Measurements from ENCODE around the gene GAS2L2.

GAS2L2 gene

DNA sequence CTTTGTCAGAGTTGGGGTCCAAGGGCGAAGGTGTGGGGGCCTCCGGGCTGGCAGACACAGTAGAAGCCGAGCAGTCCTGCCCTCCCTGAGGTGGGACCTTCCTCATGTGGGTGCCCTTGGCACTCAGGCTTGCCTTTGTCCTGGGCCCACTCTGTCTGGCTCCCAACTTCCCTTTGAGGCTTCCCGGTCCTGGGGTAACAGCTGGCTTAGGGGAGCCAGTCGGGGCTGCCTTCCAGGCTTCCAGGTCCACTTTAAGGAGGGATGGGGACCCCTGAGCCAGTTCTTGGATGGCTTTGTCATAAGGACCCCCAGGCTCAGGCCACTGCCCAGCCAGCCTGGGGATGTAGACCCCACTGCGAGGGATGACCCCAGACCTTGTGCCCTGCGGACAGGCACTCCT, 7.8 kb downstream of the GAS2L2 start:
- no peak for DNase-seq

DNA sequence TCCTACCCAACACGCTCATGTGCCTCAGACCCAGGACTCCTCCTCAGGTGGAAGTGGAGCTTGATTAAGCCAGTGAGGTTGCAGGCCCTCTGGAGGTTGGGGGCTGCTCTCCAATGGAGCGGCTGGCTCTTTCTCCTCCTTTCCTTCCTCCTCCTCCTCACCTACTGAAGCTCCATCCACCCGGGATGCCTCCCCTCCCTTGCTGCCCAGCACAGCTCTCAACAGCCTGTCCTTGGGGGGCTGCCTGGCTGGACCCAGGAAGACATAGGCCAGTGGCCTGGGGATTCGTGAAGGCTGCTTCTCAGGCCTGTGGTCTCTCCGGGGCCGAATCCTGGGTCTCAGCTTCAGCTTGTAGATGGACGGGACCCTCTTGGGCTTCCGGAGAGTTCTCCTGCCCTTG, 8.2 kb downstream of the GAS2L2 start:
- no peak for DNase-seq

DNA sequence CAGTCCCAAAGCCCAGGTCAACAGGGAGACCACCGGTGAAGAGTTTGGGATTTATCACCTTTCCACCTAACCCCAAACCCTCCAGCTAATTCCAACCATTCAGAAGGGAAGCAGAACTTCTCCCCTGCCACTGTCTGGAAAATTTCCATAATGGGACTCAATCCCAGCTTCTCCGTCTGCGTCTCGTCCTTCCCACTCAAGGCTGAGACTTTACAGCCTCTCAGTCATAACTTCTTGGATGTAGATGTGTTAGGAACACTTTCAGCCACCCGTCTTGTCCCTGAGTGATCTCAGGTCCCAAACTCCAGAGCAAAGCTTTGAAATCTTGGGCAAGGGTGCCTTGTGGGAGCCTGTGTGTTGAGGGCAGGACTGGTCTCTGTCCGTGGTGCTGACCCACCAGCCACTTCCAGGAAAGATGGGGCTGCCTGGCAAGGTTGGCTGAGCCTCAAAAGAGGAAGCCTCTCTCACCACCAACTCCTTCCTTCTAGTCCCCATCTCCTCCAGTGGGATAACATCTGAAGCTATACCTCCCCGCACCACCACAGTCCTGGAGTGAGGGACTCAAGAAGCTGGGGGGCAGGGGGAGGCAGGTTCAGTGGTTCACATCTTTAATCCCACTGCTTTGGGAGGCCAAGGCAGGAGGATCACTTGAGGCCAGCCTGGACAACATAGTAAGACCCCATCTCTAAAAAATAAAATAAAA, 9.3 kb downstream of the GAS2L2 start:
- DNase-seq, result no peak

DNA sequence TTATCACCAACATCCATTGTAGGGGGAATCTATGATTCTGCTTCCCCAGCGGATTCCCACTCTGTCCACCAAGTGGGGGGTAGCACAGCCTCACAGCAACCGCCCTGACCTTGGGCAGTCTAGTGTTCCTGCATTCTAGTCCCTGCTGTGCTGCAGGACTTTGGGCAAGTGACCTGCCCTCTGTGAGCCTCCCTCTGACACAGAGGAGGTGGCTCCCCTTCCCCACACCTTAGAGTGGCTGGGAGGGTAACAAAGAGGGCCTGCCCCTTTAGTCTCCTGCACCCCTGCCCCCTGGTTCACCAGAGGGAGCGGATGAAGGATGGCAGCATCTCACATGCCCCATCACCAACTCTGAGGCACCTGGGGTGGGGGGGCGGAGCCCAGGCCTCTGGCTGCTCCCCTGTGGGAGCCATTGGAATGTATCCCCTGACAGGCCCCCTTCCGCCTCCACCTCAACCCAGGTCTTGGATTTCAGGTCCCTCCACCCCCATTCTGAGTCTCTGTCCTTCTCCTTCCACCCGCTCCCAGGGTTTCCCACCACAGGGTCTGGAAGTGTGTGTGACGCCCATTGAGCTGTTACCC, 10.1 kb downstream of the GAS2L2 start:
- no peak for DNase-seq

DNA sequence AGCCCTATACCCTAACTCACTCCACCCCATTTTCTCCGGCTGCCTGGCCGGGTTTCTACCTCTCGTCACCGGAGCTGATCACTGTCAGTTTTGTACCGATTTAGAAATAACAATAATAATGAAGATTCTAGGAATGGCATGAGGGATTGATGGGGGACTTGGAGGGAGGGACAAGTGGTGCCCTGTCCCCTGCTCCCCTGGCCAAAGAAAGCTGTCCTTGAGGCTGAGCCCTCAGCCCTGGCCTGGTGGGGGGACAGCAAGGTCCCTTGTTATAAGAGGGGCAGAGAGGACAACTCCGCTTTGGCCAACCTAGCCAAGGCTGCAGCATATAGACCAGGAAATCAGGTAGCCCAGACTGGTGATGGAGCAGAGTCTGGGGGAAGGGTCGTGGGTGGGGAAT, 10.5 kb downstream of the GAS2L2 start:
- no peak for DNase-seq

DNA sequence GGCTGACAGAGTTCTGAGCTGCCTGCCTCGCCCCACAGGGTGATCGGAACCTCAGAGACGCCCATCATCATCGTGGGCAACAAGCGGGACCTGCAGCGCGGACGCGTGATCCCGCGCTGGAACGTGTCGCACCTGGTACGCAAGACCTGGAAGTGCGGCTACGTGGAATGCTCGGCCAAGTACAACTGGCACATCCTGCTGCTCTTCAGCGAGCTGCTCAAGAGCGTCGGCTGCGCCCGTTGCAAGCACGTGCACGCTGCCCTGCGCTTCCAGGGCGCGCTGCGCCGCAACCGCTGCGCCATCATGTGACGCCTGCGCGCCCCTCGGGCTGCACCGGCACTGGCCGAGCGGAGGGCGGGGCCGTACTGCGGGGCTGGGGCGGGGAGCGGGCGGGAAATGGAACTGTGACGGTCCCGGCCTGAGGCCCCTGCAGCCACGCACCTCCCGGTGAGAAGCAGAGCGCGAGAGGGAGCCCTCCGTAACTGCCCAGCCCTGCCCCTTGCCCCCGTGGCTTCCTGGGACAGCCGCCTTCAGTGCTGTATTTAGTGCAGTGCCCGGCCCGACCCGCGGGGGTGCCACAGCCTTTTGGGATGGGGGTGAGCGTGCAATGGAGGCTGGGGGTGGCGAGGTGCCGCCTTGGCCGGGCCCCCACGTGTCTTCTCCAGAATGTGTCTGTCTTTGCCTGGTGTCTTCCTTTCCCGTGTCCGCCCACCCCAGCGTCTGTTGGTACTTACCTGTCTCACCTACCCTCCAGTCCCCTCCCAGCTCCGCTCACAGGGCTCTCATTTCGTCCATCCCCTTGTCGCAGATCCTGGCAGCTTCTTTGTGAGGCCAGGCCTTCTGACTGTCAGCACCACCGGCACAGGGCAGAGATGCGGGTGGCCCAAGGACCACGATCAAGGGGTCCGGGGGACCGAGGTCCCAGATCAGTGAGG, 11.8 kb downstream of the GAS2L2 start:
- DNase-seq, result peak; percentile 66 to 81 (median 75)

DNA sequence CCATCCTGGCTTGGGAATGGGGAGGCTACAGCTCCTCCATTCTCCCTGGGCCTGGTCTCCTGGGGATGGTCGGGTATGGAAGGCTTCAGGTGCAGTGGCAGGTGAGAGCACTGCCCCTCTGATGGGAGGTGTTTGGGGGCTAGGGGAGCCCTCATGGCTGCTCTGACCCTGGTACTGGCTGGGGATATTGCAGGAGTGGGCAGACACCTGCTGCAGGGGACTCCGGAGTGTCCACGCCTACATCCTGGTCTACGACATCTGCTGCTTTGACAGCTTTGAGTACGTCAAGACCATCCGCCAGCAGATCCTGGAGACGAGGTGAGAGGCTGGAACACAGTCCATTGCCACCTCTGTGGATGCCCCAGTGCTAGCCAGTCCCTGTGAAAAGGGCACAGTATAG, 12.8 kb downstream of the GAS2L2 start:
- DNase-seq, result no peak

DNA sequence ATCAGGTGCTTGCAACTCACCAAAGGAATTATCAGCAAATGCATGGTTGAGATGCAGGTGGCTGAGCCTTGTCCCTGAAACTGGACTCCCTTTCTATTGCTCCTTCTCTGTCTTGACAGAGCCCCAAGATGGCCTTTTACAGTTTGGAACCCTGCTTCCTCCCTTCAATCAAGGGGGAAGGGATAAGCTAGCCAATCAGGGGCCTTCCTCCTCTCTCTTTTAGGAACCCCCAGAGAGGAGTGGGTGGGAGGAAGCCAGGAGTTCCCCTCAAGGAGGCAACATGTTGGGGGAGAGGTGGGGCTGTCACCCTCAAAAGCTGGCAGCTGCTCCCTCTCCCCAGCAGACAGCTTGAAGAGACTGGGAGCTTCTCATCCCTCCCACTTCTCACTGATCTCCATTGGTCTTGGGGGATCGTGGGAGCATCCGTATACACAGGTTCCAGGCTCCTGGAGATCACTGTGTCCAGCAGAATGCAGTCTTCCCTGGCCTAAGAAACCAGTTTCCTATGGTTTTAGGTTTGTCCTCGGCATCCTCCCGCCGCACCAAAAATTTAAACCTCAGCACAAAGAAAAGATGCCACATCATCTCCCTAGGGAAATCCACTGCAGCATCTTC, 14.4 kb downstream of the GAS2L2 start:
- DNase-seq, result no peak

DNA sequence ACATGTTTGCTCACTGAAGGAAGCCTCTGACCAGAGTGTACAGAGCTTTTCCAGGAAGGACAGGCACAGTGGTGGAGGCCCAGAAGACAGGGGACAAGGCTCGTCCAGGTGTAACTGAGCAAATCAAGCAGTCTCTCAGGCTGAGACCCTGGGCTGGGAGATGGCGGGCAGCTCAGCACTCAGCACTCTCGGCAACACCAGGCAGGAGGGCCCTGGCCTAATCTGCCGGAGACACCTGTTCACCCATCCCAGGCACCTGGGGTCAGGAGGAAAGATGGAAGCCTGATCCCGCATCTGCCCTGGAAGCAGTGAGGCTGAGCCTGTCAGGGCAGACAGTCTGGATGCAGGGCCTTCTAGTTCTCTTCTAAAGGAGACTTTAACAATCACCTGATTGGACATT, 16.8 kb downstream of the GAS2L2 start:
- no peak for DNase-seq

DNA sequence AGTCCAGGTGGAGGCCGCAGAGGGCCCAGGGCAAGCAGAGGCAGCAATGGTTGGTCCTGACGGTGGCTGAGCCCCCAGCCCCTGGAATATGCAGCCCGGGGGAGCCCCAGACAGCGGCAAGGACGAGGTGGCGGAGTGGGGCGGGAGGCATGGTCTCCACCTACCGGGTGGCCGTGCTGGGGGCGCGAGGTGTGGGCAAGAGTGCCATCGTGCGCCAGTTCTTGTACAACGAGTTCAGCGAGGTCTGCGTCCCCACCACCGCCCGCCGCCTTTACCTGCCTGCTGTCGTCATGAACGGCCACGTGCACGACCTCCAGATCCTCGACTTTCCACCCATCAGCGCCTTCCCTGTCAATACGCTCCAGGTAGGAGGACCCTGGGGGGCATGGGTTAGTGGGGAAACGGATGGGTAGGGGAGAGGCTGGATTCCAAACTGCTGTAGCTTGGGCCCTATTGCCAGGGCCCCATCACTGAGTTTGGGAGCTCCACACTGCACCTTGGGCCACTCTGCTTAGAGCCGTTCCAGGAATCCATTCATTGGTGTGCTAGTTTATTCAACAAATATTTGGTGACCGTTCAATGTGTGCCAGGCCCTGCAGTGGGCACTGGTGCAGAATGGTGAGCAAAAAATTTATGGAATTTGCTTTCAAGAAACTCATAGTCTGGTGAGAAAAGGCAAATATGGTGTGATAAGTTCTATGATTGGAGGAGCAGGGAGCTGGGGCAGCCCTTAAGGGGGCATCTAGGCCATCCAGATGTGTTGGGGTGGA, 17.8 kb downstream of the GAS2L2 start:
- DNase-seq, result no peak

DNA sequence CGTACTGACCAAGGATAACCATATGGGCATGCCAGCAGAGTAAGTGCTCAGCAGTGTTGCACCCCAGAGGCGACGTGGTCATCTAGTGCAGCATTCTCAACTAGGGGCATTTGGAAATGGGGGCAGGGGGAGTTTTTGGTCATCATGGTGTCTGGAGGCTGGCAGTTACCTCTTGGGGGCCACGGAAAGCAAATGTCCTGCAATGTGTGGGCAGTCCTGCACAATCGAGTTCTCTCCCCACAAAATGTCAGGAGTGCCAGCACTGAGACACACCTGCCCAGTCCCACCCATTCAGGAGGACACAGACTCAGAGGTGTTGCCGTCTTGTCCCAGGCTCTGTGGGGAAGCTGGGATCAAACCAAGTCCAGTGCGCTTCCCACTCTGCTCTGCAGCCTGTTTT, 18.6 kb downstream of the GAS2L2 start:
- DNase-seq, result no peak

DNA sequence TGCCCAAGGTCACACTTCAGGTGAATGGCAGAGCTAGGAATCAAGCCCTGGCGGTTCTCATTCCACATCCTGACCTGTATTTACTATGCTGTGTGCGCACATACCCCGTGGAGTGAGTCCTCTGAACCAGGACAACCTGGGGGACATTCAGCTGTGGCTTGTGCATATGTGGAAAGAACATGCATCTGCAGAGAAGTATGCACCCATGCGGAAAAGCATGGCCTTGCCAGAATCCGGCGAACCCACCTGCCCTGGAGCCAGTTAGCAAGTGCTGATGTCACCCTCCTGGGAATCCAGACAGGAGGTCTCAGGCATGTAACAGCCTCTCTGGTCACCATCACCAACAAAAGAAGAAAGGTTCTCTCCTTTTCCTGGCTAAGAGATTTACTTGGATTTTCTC, 19.7 kb downstream of the GAS2L2 start:
- DNase-seq, result no peak

DNA sequence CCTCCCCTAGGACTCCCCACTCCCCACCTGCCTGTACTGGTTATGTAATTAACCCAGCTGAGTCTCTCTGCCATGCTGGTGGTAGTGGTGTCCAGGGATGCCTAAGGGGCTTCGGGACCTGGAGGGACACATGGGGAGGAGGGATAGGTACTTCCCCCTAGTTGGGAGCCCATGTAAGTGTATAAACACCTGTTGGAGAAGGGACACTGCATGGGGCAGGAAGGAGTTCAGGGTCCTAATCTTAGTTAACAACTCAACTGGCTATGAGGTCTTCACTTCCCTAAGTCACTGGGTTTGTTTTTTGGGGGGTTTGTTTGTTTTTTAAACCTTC, 20.3 kb downstream of the GAS2L2 start:
- no peak for DNase-seq

DNA sequence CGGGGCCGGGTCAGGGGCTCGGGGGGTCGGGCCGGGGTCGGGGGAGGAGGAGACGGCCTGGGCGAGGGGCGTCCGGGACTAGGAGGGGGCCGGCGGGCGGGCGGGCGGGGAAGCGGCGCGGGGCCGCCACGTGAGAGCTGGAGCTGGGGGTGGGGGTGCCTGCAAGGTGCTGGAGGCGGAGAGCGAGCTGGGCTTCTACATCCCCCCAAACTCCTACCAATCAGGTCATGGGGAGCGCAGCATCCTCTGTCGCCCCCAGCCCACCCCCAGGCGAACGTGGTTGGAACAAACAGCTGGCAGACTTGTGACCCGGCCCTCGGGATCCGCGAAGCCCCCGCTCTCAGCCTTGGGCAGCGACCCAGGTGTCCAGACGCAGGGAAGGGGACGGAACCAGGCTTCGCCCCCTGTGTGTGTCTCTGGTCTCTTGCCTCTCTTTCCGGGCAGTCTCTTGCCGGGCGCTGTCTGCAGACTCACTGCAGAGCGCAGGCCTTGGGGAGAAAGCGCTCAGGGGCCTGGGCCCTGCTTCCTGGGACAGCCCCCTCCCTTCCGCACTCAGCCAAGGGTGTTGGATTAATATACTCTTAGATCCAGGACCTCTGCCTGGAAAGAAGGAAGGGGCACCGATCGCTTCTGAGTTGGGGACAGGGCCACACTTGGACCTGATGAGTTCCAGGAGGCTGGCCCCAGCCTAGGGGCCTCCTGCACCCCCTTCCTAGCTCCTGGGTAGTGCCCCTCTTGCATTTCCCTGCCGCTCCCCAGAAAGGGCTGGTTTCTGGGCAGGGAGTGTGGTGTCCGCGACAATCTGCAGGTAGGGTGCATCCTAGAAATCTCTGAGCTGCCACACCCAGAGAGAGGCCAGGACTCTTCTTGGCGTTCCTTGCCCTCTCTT, 20.9 kb downstream of the GAS2L2 start:
- DNase-seq, result peak in 1 of 3 experiments; percentile 33

DNA sequence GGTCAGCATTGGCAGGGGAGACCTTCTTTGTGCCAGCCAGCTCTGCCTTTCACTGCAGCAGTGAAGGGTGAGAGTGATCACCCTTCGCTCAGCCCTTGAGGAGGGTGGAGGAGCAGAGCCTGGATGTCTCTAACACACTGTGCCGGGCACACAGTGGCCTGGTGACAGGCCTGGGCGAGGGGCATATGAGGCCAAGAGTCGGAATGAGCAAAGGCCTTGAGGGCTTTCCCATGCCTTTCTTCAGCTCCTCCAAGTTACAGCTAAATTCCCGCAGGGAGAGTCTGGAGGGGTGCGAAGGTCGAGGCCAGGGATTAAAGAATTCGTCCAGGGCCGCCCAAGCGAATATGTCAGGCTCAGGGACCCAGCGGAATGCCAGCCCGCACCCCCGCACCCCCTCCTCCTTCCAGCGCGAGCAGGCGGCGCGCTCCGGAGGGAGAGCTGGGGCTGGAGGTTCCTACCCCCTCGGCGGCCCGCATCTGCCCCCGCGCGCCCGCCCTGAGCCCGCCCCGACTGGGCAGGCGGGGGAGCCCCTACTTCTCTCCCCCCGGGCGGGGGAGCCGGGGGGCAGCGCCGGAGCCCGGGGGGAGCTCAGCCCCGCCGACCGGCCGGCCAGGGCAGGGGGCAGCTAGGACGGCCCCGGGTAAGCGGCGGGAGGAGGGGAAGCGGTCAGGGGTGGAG, 21.7 kb downstream of the GAS2L2 start, which contains the start of gene RASL10B:
Gene RASL10B, plus strand, starts transcription at position 401 of the 678 bp plus-strand sequence. CDS start 3,546 bp downstream, outside the sequence.
- DNase-seq, result peak; percentile 55 to 63 (median 60)

DNA sequence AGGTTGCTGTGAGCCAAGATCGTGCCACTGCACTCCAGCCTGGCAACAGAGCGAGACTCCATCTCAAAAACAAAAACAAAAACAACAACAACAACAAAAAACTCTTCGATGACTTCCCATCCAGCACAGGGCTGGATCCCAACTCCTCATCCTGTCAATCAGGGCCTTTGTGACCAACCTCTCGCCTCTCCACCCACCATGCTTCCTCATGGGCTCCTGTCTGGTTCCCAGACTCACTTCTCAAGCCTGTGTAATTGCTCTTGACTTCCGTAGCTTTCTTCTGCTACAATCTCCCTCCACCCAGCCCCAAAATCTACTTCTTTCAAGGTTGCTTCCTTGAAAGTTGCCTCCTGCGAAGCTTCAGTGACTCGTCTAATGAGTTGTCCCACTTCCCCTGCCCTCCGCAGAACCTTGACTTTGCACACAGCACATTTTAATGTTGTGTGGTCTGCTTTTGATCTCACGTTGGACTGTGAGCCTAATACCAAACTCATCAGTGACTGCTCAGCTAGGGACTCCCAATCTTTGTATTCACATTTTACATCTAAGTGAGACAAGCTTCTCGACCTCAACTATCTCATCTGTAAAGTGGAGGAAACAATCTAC, 22.5 kb downstream of the GAS2L2 start:
- no peak for DNase-seq

DNA sequence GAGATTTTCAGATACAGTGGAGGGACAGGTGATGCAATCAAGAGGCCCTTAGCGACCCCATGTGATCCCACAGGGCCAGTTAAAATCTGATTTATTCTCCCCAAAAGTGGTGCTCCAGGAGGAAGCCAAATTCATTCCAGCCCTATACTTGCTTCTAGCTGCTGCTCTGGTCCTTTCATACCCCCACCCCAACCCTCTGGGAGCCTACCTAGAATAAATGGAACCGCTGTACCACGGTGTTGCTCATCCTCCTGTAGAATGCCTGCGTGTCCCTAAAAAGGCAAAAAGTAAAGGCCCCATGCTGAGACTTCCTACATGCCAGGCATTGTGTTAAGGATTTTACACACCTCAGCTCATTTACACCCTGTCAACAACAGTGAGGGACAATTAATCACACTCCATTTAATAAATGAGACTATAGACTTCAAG, 23.6 kb downstream of the GAS2L2 start:
- peak in 2 of 3 experiments; percentile 14 to 45 for DNase-seq

DNA sequence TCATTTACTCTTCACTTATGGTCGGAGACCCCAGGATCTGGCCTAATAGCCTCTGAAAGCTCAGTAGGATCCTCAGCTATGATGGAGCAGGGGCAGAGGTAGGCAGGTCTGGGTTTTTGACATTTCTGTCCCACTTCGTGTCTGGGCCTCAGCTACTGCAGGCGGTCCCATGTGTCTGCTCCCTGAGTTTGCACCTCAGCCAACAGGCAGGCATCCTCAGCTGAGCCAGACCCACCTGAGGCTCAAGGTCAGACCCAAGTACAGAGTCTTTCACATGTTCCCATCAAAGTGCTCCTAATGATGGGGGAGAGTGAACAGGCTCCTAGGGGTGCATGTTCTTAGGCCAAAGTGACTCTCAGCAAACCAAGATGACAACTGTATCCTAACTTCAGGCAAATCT, 24.5 kb downstream of the GAS2L2 start:
- no peak for DNase-seq

DNA sequence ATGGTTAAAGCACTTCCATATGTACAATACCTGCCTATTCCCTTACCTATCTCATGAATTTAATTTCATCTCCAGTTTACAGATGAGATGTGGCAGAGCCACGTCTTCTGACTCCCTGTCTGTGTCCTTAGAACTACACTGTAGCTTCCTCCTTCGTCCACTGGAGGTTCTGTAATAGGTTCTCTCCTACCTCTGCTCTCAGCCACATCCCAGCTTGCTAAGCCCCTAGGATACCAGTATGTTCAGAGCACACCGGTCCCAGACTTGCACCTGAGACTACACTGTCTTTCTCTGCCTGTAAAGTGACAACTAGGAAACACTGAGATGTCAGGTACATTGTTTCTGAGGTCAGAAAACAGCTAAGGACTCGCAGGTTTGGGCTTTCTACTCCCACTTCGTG, 25.4 kb downstream of the GAS2L2 start:
- DNase-seq, result no peak

DNA sequence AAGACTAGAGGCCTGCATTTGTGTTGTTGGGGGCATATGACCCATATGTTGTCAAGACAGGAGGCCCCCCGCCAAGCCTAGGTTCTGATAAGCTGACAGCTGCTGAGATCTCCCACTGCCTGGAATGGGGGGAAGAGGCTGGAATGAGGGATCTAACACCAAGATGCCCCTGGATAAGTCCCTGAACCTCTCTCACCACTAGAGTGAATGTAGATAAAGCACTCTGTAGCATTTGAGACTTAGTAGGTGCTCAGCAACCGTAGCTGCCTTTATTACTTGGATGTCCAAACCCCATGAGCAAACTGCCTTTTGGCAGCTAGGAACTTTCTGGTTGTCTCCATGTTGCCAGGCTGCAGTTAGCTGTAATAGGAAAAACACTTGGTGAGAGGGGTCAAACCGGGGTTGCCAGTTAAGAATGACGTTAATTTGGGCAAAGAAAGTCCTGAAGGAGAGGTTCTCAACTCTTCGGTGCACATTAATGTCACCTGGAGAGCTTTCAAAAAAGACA, 26.0 kb downstream of the GAS2L2 start:
- DNase-seq, result peak in 1 of 3 experiments; percentile 90

All from NCI-H1417 (cell line).